Mucosa of descending colon (tissue), 3 donors: Measurements from ENCODE around the gene TLR10. TPM values are rescaled to one million over a fixed set of nuclear protein-coding genes. Genes with fewer than 3 reads are reported as not detected.
"Not testable (repeated sequence)": the region's sequence is repeated elsewhere in the genome, so short reads cannot be mapped to it uniquely, and the experiment has no call there.

Experiments used
- ATAC-seq: fragments of 200-7000 bp; cut with Tn5 transposase; one replicate; pipeline ENCODE4 v1.9.1; 2020; ENCODE audit warnings: mild to moderate bottlenecking, moderate library complexity
- DNase-seq, 3 donors: peaks; one replicate each; pipeline ENCODE4 v3.0.0-alpha.2; 2020
- H3K36me3 ChIP-seq: fragments of 200-600 bp; one replicate; pipeline ENCODE4 v1.8.0; 2021; ENCODE audit warnings: low read depth, mild to moderate bottlenecking
- H3K4me1 ChIP-seq: fragments of 200-600 bp; one replicate; pipeline ENCODE4 v1.8.0; 2021; ENCODE audit warnings: low read depth, mild to moderate bottlenecking
- H3K4me3 ChIP-seq: fragments of 200-600 bp; one replicate; pipeline ENCODE4 v1.8.0; 2021; ENCODE audit warnings: mild to moderate bottlenecking
- H3K9me3 ChIP-seq: fragments of 200-600 bp; one replicate; pipeline ENCODE4 v1.8.0; 2021; ENCODE audit warnings: mild to moderate bottlenecking
- CTCF ChIP-seq: fragments of 200-600 bp; IDR thresholded peaks from one replicate; pipeline ENCODE4 v1.8.0; 2022; ENCODE audit warnings: antibody characterized with exemption, mild to moderate bottlenecking
- intact Hi-C, 2 donors: fragments of 100-400 bp; cut with DNase I in 1 of 2; cut with micrococcal nuclease in 1 of 2; formaldehyde crosslinking; loops; one replicate each; pipeline versions ENCODE4 v1.11.0 to v1.11.1; 2022; cut with DNase I, micrococcal nuclease
- total RNA-seq, 3 donors: library from RNA; stranded (reverse); fragmentation: NEBNext Ultra II Directional in 2 of 3; extraction: Animal tissue kit (Norgen Biotek cat#: 25700) in 2 of 3; gene quantifications; one replicate each; pipeline versions ENCODE4 v1.2.1 to v1.2.4, GENCODE V29; 2021 to 2023
- donor health status: DM: no; HTN: no; CAD: no; lungs with moderate emphysema.
- donor health status: DM: no; HTN: no; CAD: no.
- donor health status: DM: no; HTN: yes; CAD: no.

TLR10 gene
- total RNA-seq, 3 donors from 2014 or later: 0.17 to 0.46 (median 0.25) TPM

- no peaks in the 10 kb centered on the region for H3K9me3 ChIP-seq
- intact Hi-C loops: no loop called here
- no peak for TF ChIP-seq CTCF
- H3K4me3 ChIP-seq: no peak overlapping the region
- no peaks in the 10 kb centered on the region for H3K36me3 ChIP-seq
- DNase-seq (no peak), ATAC-seq (no peak)
- H3K4me1 ChIP-seq: no peaks in the 10 kb centered on the region
These were observed 3.0 kb downstream of the TLR10 start for GRCh38 chr4:38779790-38780189.

GRCh38 chr4:38777925-38778324 is 4.9 kb downstream of the TLR10 start:
- H3K4me3 ChIP-seq, DNase-seq, intact Hi-C loops, H3K4me1 ChIP-seq, ATAC-seq, H3K9me3 ChIP-seq, H3K36me3 ChIP-seq: not testable (repeated sequence)

GRCh38 chr4:38775326-38775725 is 7.5 kb downstream of the TLR10 start:
- no peaks in the 10 kb centered on the region for H3K36me3 ChIP-seq
- no peaks in the 10 kb centered on the region for H3K9me3 ChIP-seq
- intact Hi-C loops: no loop called here
- no peak for TF ChIP-seq CTCF
- no peaks in the 10 kb centered on the region for H3K4me1 ChIP-seq
- H3K4me3 ChIP-seq: no peak overlapping the region
- DNase-seq (no peak), ATAC-seq (no peak)

- ATAC-seq: no peak
- Histone ChIP-seq H3K36me3 (no peaks in the 10 kb centered on the region), H3K4me3 (no peak overlapping the region), H3K4me1 (no peaks in the 10 kb centered on the region), H3K9me3 (no peaks in the 10 kb centered on the region)
- TF ChIP-seq CTCF: no peak
- intact Hi-C loops: no loop called here
- DNase-seq: no peak
These were observed 8.4 kb downstream of the TLR10 start for GRCh38 chr4:38774181-38774955.

- H3K4me3 ChIP-seq, H3K9me3 ChIP-seq, ATAC-seq, H3K36me3 ChIP-seq, intact Hi-C loops, H3K4me1 ChIP-seq, DNase-seq: not testable (repeated sequence)
These were observed 12.5 kb downstream of the TLR10 start for GRCh38 chr4:38770281-38770680.

GRCh38 chr4:38769857-38770256 is 12.9 kb downstream of the TLR10 start:
- no peaks in the 10 kb centered on the region for H3K9me3 ChIP-seq
- H3K36me3 ChIP-seq: no peaks in the 10 kb centered on the region
- no peak overlapping the region for H3K4me3 ChIP-seq
- intact Hi-C loops: loop anchor here in 1 of 2 donors (10.0 kb wide), 1 partner anchor 365 kb away; no protein-coding TSS in a partner anchor
- no peak for DNase-seq
- TF ChIP-seq CTCF: no peak
- H3K4me1 ChIP-seq: no peaks in the 10 kb centered on the region
- no peak for ATAC-seq

GRCh38 chr4:38769441-38769840 is 13.3 kb downstream of the TLR10 start:
- TF ChIP-seq CTCF: no peak
- intact Hi-C loops: loop anchor here in 1 of 2 donors (10.0 kb wide), 1 partner anchor 365 kb away; no protein-coding TSS in a partner anchor
- Histone ChIP-seq H3K4me1 (no peaks in the 10 kb centered on the region), H3K36me3 (no peaks in the 10 kb centered on the region), H3K4me3 (no peak overlapping the region), H3K9me3 (no peaks in the 10 kb centered on the region)
- ATAC-seq (no peak), DNase-seq (no peak)
